Chondrocyte (in vitro differentiated cells): ENCODE measurements around the gene ABL2. TPM values are rescaled to one million over a fixed set of nuclear protein-coding genes. Genes with fewer than 3 reads are reported as not detected.

Experiments
- DNase-seq: peaks from one replicate; pipeline ENCODE4 v3.0.0; 2021; ENCODE audit warnings: mixed read lengths, low spot score
- H3K27ac Mint-ChIP-seq: one replicate; pipeline ENCODE4 v1.8.0; 2021; ENCODE audit warnings: mild to moderate bottlenecking, moderate library complexity, mixed read lengths; ENCODE audit not compliant: unreplicated experiment
- H3K27me3 Mint-ChIP-seq: 2 replicates; pipeline ENCODE4 v1.8.0; 2021; ENCODE audit warnings: low read depth, mixed read lengths
- H3K36me3 Mint-ChIP-seq: 2 replicates; pipeline ENCODE4 v1.8.0; 2021; ENCODE audit warnings: low read depth, mixed read lengths
- H3K4me1 Mint-ChIP-seq: 2 replicates; pipeline ENCODE4 v1.8.0; 2021; ENCODE audit warnings: low read depth, mild to moderate bottlenecking, mixed read lengths
- H3K4me3 Mint-ChIP-seq: one replicate; pipeline ENCODE4 v1.8.0; 2021; ENCODE audit warnings: mild to moderate bottlenecking, moderate library complexity, mixed read lengths; ENCODE audit not compliant: unreplicated experiment
- H3K9me3 Mint-ChIP-seq: 2 replicates; pipeline ENCODE4 v1.8.0; 2021; ENCODE audit warnings: low read depth, mixed read lengths
- total RNA-seq: library from RNA; stranded (reverse); gene quantifications from 3 replicates; pipeline ENCODE4 v1.2.1, GENCODE V29; 2021
- TF ChIP-seq, protein P1 (sequence below): fragments of 200-600 bp; sonication (generic); IDR thresholded peaks from 2 replicates; pipeline ENCODE4 v1.5.0; 2021; ENCODE audit warnings: antibody characterized with exemption, mild to moderate bottlenecking, moderate library complexity

The ABL2 gene
- total RNA-seq, 1 donor from 2014 or later, result 23.1 TPM

DNA sequence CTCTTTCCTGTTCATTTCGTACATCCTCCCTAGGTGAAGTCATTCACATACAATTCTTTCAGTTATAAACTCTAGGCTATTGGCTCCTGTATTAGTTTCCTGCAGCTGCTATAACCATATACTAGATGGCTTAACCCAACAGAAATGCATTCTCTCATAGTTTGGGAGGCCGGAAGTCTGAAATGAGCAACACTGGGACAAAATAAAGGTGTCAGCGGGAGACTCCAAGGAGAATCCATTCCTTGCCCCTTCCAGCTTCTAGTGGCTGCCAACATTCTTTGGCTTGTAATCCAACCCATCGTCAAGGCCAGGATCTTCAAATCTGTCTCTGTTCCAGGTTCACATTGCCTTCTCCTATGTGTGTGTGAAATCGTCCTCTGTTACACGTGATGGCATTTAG, 76.3 kb downstream of the ABL2 start:
- no peak overlapping the region for H3K27ac Mint-ChIP-seq
- TF ChIP-seq, protein P1, sequence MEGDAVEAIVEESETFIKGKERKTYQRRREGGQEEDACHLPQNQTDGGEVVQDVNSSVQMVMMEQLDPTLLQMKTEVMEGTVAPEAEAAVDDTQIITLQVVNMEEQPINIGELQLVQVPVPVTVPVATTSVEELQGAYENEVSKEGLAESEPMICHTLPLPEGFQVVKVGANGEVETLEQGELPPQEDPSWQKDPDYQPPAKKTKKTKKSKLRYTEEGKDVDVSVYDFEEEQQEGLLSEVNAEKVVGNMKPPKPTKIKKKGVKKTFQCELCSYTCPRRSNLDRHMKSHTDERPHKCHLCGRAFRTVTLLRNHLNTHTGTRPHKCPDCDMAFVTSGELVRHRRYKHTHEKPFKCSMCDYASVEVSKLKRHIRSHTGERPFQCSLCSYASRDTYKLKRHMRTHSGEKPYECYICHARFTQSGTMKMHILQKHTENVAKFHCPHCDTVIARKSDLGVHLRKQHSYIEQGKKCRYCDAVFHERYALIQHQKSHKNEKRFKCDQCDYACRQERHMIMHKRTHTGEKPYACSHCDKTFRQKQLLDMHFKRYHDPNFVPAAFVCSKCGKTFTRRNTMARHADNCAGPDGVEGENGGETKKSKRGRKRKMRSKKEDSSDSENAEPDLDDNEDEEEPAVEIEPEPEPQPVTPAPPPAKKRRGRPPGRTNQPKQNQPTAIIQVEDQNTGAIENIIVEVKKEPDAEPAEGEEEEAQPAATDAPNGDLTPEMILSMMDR, result no peak
- H3K36me3 Mint-ChIP-seq, result no peaks in the 10 kb centered on the region
- H3K4me1 Mint-ChIP-seq, result peaks cover 43% of the 10 kb centered on the region
- no peak overlapping the region for H3K4me3 Mint-ChIP-seq
- peaks cover 3% of the 10 kb centered on the region for H3K9me3 Mint-ChIP-seq
- DNase-seq, result no peak
- no peaks in the 10 kb centered on the region for H3K27me3 Mint-ChIP-seq

DNA sequence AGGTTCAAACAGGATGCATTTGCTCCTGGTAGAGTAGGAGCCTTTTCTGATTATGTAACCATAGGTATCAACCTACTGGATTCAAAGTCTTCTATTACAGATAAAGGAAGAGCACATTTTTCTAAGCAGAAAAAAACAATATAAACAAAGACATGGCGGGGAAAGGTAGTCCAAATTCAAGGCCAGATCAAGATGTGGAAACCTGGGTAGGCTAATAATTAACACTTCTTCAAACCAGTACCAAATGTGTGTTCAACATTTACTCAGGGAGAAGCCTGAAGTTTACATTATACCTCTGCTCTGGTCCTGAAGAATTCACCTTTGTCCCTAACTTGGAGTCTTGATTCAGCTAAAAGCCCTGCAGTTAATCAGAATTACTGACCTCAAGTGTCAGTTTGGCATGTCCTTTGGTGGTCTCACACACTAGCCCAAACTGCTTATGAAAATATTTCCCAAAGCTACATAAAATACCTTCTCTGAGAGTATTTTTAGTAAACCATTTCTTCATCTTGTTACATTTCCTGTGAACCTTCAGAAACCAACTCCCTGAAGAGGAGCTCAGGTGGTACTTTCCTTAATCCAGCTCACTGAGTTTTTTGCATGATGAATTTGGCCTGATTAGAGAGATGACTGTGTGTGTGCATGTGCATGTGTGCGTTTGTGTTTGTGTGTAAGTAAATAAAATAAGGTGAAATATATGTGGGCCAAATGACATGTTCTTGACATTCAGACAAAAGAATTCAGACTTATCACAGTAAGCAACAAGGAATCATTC, 77.4 kb downstream of the ABL2 start:
- Mint-ChIP-seq H3K27ac (no peak overlapping the region), H3K4me3 (no peak overlapping the region), H3K36me3 (no peaks in the 10 kb centered on the region), H3K9me3 (peaks cover 3% of the 10 kb centered on the region), H3K27me3 (no peaks in the 10 kb centered on the region), H3K4me1 (peaks cover 43% of the 10 kb centered on the region)
- no peak for DNase-seq
- TF ChIP-seq, protein P1, result no peak

DNA sequence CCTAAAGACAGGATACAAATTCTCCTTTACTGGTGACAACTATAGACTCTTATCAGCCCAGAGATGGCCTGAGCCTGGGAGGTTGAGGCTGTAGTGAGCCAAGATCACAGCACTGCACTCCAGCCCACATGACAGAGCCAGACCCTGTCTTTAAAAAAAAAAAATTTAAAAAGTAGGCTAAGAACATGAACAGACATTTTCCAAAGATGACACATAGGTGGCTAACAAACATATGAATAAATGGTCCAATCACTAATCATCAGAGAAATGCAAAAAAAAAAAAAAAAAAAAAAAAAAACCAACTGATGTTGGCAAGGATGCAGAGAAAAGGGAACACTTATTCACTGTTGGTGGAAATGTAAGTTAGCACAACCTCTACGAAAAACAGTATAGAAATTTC, 82.6 kb downstream of the ABL2 start:
- peaks cover 28% of the 10 kb centered on the region for H3K4me1 Mint-ChIP-seq
- H3K9me3 Mint-ChIP-seq, result peaks cover 3% of the 10 kb centered on the region
- TF ChIP-seq, protein P1, result no peak
- no peaks in the 10 kb centered on the region for H3K36me3 Mint-ChIP-seq
- H3K4me3 Mint-ChIP-seq, result no peak overlapping the region
- no peak for DNase-seq
- no peaks in the 10 kb centered on the region for H3K27me3 Mint-ChIP-seq
- peak overlapping the region; percentile 83 for H3K27ac Mint-ChIP-seq

DNA sequence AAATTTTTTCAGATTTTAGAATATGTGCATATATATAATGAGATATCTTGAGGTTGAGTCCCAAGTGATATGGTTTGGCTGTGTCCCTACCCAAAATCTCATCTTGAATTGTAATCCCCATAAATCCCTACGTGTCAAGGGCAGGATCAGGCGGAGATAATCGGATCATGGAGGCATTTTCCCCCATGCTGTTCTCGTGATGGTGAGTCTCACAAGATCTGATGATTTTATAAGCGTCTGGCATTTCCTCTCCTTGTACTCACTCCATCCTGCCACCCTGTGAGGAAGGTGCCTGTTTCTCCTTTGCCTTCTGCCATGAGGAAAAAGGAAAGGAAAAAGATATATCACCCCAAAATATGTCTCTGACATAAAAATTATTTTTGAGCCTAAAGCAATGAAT, 83.0 kb downstream of the ABL2 start:
- Mint-ChIP-seq H3K4me1 (peaks cover 30% of the 10 kb centered on the region), H3K4me3 (no peak overlapping the region), H3K36me3 (no peaks in the 10 kb centered on the region), H3K9me3 (peaks cover 3% of the 10 kb centered on the region), H3K27ac (peak overlapping the region; percentile 83), H3K27me3 (no peaks in the 10 kb centered on the region)
- no peak for DNase-seq
- TF ChIP-seq, protein P1, result no peak

DNA sequence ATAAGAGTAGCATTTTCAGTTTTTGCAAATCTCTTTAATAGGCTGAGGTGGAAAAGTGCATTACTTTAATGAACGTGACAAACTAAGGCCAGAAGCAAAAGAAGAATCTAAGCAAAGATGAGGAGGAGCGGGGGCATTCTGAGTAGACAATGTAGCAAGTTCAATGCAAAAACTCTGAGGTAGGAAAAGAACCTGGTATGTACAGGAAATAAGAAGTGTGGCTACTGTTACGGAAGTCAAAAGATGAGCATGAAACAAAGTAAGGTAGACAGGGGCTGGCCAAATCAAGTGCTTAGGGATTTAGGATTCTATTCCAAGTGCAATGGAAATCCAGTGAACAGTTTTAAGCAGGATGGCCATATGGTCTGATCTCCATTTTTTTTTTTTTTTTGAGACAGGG, 84.0 kb downstream of the ABL2 start:
- Mint-ChIP-seq H3K27me3 (no peaks in the 10 kb centered on the region), H3K4me1 (peaks cover 38% of the 10 kb centered on the region), H3K4me3 (no peak overlapping the region), H3K36me3 (no peaks in the 10 kb centered on the region), H3K9me3 (peaks cover 3% of the 10 kb centered on the region), H3K27ac (no peak overlapping the region)
- TF ChIP-seq, protein P1, result no peak
- no peak for DNase-seq
